DMS53 treated with DMSO at 0.1 percent for 48 hours (cell line): ENCODE results near the gene UNC13A.
"Not testable (repeated sequence)": the region's sequence is repeated elsewhere in the genome, so short reads cannot be mapped to it uniquely, and the experiment has no call there.

Experiments used
- DNase-seq: peaks from one replicate; lab custom pipeline; 2025; ENCODE audit not compliant: unreplicated experiment; lab: John Stamatoyannopoulos, UW

UNC13A gene

GRCh38 chr19:17605761-17606589 lies 82.2 kb downstream of the UNC13A start:
- DNase-seq, result peak; percentile 66

- DNase-seq, result no peak
Measured at GRCh38 chr19:17605117-17605516, 83.0 kb downstream of the UNC13A start.

GRCh38 chr19:17604372-17605025 lies 83.7 kb downstream of the UNC13A start:
- DNase-seq, result no peak

DNA sequence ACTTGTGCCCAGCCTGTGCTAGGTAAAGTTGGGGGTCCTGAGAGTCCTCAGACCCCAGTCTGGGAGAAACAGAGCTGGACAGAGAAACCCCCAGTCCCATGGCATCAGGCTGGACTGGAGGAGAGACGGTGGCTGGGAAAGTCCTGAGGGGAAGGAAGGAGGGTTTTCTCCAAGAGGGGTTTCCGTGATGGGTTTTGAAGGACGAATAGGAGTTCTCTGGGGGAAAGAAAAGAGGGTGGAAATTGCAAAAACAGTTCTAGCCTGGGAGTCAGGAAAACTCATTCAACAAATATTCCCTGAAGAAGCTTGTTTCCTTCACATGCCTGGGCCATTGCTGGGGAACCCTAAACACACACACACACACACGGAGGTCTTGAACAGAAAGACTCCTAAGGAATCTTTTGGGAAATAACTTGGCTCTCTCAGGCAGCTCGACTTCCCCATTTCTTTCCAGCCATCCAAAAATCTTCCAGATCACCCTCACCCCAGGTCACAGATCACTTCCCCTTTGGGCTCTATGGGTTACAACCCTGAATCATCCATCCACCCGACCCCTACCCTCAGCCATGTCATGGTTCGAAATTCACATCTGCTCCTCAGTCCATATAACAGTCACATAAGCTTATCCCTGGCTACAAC lies 85.2 kb downstream of the UNC13A start:
- no peak for DNase-seq

DNA sequence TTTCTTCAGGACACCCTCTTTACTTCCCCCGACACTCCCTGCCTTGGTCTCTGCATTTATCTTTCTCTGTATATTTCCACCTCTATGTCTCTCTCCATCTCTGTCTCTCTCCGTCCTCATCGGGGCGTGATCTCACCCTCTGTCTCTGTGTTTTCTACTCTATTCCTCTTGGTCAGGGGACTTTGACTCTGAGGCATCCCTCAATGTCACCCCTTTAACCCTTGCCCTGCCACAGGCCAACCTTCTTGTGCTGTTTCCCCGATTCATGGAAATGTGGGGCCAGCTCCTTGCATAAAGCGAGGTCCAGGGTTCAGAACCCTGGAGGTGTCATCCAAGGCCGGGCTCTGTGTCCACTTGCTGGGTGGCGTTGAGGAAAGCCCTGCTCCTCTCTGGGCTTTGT lies 85.9 kb downstream of the UNC13A start:
- no peak for DNase-seq

DNA sequence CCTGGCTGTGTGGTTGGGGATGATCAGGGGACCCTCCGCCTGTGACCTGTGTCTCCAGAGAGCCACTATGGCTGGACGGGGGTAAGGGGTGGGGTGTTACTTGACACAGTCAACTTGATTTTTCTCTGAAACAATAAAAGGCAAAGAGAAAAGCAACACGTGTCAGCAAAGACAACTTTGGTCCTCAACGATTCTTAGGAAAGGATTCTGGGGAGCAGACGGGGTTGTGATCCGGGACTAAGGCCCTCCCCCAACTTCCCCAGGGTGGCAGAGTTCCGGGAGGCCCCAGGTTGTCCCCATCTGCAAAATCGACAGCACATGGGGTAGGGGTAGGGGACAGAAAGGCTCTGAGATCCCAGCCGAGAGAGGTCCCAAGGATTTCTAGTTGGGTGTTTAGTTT lies 86.5 kb downstream of the UNC13A start:
- DNase-seq, result no peak

DNA sequence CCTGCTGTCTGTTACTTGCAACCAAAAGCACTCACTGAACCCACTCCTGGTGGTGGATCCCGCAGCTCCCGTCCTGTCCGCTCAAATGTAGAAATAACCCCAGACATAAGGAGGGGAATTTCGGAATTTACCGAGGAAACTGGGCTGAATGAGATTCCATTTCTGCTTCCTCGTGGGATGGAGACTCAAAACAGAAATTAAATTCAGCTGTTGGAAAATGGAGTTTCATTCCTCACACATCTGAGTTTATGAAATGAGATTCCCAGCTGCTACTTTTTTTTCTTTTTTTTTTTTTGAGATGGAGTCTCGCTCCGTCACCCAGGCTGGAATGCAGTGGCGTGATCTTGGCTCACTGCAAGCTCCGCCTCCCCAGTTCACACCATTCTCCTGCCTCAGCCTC lies 88.4 kb downstream of the UNC13A start:
- no peak for DNase-seq

- DNase-seq, result no peak
Measured at GRCh38 chr19:17598953-17599352, 89.2 kb downstream of the UNC13A start.

DNA sequence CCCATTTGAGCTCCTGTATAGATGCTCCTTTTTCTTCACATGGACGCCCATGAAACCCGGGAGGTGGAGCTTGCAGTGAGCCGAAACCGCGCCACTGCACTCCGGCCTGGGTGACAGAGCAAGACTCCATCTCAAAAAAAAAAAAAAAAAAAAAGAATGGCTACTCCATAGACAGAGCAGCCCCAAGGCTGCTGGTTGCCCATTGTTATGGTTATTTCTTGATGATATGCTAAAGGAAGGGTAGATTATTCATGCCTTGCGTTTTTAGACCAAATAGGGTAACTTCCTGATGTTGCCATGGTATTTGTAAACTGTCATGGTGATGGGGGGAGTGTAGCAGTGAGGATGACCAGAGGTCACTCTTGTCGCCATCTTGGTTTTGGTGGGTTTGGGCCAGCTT lies 90.1 kb downstream of the UNC13A start:
- DNase-seq, result not testable (repeated sequence)

DNA sequence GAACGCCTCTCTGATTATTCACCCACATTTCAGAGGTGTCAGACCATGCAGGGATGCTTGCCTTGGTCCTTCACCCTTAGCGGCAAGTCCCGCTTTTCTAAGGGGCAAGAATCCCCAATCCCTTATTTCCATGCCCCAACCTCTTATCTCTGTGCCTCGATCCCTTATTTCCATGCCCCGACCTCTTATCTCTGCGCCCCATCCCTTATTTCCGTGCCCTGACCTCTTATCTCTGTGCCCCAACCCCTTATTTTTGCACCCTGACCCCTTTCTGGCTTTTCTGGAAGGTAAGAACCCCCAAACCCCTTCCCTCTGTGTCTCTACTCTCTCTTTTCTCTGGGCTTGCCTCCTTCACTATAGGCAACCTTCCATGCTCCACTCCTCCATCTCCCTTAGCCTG lies 93.9 kb downstream of the UNC13A start:
- DNase-seq, result not testable (repeated sequence)

- no peak for DNase-seq
Measured at GRCh38 chr19:17590866-17591265, 97.3 kb downstream of the UNC13A start.

DNA sequence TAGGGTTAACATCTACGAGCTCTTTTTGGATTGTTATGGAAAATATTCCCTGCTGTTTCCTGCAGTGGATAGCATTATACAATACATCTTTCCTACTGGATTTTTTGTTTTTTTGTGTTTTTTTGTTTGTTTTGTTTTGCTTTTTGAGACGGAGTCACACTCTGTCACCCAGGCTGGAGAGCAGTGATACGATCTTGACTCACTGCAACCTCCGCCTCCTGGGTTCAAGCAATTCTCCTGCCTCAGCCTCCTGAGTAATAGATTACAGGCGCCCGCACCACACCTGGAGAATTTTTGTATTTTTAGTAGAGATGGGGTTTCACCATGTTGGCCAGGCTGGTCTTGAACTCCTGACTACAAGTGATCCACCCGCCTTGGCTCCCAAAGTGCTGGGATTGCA lies 102.8 kb downstream of the UNC13A start:
- not testable (repeated sequence) for DNase-seq

DNA sequence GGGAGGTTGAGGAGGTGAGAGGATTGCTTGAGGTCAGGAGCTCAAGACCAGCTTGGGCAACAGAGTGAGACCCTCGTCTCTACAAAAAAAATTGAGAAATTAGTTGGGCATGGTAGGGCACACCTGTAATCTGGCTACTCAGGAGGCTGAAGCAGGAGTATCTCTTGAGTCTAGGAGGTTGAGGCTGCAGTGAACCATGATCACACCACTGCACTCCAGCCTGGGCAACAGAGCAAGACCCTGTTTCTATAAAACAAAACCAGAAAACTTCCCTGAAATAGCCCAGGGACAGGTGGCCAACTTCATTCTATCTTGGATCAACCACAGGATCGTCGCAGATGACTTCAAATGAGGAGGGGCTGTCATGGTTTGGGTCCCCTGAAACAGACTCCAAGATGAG lies 104.0 kb downstream of the UNC13A start:
- no peak for DNase-seq

DNA sequence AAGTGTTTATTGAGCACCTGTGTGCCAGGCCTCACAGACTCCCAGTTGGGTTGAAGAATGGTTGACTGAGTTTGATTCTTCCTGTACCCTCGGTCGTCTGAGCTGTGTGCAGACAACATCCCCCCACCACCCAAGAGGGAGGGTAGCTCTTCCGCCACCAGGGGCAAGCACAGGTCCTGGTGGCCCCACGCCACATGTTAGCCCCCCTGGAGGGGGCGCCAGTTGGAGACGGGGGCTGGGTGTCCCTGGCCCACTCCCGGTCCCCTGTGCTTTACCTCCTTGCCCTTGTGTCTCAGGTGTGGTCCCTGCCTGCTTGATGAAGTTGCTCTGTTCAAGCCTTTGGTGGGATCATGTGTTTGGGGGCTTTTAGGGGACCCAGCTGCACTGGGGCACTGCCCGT lies 105.5 kb downstream of the UNC13A start:
- DNase-seq, result no peak

DNA sequence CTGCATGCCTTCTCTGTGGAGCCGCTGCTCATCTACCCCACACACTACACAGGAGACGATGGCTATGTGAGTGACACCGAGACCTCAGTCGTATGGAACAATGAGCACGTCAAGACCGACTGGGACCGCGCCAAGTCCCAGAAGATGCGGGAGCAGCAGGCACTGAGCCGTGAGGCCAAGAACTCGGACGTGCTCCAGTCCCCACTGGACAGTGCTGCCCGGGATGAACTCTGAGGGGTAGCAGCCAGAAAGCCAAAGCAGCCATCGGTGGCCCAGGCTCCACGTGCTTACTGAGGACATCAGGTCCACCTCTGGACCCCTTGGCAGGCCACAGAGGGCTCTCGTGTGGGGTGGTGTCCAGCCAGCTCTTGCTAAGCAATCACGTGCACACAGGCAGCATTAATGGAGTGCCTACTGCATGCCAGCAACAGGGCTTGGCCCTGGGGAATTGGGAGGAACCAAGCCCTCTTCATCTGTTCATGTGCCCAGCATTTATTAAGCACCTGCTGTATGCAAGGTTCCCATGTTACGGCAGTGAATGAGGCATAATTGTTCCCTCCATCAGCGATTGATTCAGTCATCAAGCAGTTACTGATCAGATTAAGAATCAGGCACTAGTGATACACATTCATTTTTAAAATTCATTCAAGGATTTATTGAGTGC lies 106.8 kb downstream of the UNC13A start:
- DNase-seq, result no peak

GRCh38 chr19:17580470-17581144 lies 107.5 kb downstream of the UNC13A start:
- DNase-seq, result no peak

DNA sequence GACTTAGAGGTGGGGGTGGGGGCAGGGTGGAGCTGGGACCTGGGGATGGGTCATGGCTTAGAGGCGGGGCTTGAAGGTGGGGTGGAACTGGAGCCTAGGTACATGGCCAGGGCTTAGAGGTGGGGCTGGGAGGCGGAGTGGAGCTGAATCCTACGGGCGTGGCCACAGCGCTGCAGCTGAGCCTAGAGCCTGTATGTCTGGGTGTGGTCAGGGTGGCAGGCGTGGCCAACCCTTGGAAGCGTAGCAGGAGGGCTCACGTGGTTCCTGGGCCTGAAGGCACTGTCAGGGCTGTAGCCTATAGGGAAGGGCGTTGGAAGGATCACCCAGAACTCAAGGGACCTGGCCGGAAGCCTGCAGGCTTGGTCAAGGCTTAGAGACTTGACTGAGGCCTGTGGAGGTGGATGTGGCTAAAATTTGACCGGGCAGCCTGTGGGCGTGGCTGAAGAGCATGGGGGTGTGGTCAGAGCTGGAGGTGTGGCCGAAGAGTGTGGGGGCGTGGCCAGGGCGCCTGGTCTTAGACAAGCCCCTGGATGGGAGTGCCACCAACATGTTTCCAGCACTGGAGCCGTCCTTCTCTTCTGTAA lies 108.4 kb downstream of the UNC13A start:
- no peak for DNase-seq

GRCh38 chr19:17577457-17578097 lies 110.6 kb downstream of the UNC13A start:
- no peak for DNase-seq

DNA sequence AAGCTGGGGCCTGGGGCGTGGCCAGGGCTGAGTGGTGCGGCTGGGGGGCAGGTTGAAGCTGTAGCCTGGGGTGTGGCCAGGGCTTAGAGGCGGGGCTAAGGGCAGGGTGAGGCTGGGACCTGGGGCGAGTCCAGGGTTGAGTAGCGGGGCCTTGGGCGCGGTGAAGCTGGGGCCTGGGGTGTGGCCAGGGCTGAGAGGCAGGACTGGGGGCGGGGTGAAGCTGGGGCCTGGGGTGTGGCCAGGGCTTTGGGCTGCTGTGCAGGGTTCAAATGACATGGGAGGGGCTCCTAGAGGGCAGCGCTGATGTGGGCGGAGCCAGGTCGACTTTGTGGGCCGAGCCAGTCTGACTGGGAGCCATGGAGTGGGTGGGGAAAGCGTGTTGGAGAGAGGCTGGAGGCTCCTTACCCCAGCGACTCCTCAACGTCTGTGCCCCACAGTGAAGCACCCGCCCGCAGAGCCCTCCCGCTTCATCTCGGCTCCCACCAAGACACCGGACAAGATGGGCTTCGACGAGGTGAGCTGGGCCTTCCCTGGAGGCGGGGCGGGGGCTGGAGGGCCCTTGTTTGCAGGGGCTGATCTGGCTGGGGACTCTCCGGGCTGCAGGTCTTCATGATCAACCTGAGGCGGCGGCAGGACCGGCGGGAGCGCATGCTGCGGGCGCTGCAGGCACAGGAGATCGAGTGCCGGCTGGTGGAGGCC lies 111.2 kb downstream of the UNC13A start:
- no peak for DNase-seq
